GM18870 (cell line): Measurements from ENCODE around the gene PYROXD2.
A peak's percentile ranks its signal among the peaks of the same experiment; 100 is the strongest.
"Not testable (repeated sequence)": the region's sequence is repeated elsewhere in the genome, so short reads cannot be mapped to it uniquely, and the experiment has no call there.

ENCODE experiments used
- ATAC-seq: cut with Tn5 transposase; IDR thresholded peaks from one replicate; pipeline ENCODE4 v1.9.1; 2021; ENCODE audit warnings: moderate library complexity; ENCODE audit not compliant: unreplicated experiment

Gene PYROXD2

DNA sequence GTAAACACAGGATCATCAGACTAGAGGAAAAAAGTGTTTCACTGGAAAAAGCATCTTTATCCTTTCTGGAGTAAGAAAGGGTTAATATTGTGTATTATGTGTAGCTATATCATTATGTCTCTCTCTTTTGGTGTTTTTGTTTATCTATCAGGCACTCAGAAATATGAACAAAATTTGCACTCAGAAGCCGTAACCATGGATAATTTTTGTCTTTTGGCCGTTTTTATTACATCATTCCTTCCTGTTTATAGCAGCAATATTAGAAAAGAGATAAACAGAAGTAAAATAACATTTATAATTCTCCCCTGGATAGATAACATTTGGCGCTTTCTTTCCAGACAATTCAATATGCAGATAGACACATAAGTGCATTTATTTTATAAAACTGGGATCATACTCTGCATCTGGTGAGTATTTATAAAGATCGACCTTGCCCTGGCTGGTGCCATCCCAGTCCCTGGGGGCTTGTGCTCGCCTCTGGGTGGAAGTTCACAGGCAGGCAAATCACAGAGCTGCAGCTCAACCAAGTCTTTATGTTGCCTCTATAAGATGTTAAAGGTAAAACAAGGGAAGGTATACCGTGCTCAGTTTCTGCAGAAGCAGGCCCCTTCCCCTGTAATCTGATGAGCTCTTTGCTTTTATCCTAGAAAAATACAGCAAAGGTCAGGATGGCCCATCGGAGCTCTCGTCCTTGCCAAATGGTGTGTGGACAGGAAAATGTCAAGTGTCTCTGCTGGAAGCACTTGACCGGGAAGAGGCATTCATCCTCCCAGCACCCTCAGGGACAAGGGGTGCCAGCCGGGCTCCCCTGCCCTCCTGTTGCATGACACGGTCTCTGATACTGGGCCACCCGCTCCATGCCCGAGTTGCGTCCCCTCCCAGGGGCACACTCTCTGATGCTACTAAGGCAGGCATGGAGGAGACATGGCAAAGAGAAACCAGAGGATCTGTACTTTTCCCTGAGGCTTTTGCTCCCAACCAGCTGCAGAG is 43.9 kb downstream of the PYROXD2 start:
- no peak for ATAC-seq

DNA sequence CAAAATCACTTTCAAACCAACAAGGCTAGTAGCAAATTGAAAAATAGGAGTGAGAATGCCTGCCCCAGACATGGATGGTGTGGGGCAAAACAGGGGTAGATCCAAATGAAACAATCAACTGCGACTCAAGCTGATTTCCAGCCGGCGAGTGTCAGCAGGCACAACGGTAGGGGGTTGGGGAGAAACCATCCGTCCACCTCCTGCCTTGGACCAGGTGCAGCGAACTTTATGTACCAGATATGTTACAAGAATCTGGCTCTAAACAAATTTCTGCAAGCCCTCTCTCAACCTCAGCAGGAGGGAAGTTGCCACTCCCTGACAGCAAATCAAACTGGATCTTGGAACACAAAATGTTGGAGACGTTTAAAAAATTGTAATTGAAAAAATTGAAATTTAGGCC is 45.2 kb downstream of the PYROXD2 start:
- no peak for ATAC-seq

DNA sequence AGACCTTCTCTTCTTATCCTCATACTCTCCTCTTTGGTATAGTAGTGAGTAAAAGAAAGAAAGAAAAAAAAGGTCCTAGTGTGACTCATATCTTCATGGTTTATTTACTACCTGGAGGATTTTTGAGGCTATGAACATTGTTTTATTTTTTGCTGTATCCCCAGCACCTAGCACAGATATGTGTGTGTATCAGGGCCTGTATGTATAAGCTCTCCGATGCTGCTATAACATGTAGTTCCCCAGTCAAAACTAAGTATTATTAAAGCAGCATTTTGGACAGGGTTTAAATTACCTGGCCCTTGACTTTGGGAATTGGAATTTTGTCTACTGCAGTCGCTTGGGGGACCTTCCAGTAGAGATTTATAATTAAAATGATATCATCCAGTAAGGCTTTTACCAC is 46.3 kb downstream of the PYROXD2 start:
- ATAC-seq: no peak

DNA sequence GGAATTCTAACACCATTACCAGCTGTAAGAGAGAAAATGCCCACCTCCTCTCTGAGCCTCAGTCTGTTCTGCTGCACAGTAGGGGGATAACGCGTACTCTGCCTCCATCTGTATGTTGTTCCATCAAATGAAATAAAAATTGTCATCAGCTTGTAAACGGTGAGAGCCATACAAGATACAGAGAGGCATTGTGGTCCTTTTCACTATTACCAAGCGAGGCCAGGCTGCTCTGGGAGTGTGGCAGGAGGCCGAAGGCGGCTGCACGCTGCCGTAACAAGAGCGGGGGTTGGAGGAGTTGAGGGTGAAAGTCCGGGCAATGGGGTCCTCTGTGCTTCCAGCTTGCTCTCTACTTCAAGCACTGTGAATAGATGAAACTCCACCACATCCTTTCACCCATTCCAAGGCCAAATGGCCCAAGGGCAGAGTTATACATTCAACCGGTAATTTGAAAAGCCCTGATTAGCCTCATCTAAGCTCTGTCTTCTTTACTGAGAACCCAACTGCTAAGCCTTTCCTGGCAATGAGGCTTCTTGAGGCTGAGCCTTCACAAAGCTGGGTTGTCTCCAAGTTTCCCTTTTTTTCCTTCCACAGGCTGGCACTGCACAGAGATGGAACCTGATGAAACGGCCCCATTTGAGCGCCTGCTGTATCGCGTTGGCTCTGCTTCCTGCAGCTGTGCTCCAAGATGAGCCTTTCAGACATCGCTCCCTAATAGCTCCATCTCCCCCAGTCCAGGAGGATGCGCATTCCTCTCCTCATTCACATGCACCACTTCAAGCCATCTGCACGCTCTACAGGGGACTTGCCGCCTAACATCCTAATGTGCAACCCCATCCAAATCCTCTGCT is 47.2 kb downstream of the PYROXD2 start:
- no peak for ATAC-seq

DNA sequence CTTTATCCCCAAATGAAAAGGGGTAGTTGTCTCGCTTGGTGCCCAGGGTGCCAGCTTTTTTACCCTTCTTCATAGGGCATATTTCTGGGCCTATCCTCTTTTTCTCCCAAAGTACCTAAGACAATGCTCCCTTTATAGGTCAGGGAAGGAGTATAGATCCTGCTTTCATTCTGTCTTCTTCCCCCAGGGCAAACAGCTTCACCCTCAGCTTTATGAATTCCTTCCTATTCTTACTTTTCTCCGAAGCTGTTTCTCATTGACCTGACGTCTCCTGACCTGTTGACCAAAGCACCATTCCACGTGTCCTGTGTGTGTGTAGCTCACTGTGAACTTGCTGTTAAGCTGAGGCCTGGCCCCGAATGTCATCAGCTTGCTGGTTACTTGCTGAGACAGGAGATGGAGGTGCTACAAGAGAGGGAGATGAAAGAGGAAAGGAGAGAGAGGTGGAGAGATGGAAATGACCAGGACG is 48.9 kb downstream of the PYROXD2 start:
- ATAC-seq: no peak

DNA sequence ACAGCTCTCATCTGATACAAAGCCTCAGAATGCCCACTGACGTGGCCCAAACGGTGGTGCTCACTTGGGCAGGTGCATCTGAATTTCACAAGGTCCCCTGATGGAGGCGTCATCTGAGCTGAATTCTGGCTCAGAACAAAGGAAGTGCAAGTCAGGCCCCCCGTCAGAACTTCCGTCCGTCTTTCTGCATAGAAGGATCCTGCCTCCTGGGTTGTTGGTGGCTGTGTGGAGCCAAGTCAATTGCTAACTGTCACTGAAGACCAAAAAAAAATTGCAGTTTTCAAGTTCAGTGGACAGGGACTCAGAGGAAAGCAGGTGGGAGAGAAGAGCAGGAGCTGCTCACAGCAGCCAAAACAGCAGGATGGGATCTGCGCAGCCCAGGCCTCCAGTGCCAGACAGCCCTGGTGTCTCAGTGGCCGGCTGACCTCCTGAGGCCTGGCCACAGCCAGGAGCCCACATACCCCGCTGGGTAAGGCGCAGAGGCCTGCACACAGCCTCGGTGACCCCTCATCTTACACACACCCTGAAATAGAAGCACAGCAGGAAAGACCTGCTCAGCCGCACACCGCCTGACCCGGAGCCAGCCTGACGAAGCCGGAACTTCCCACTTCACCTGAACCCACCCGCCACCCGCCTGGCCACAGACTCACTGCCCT is 49.4 kb downstream of the PYROXD2 start:
- no peak for ATAC-seq

DNA sequence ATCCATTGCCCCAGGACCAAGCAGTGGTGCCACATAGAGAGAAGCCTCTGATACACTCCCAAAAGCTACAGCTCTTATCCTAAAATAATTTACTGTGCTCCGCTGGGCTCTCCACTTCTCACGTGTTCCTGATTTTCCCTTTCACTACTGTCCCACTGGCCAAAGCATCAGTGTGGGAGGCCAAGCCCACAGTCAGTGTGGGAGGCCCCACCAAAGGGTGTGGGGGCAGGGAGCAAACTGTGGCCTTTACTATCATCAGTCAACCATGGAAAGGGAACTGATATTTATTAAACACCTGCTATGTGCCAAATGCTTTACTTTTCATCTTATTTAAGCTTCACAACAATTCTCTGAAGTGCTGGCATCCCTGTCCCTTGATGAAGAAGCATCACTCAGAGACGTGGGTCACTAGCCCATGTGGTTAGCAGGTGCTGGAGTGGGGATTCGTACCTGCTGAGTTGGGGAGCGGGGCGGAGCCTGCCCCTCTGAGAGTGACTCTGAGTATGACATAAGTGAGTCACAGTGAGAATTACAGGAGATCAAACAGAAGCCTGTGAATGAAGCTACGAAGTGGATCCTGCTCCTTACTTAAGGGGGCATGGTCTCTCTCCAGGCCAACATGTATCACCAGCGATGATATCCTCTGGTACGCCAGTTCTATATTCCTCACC is 50.4 kb downstream of the PYROXD2 start:
- no peak for ATAC-seq

DNA sequence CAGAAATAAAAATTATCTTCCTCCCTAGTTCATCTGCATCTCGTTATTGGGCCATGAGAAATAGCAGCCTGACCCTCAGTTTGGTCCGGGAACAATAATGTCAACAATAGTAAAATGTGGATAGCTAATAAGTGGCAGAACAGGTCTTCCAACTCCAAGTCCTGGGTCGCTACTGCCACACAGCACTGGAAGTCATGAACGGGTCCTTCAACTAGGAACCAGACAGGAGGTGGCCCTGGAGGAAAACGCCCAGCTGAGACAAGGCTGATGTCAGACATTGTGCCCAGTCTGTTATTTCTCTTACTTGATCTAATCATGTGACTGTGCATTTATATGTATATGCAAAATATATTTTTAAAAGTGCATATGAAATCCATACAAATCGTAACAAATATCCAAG is 51.8 kb downstream of the PYROXD2 start:
- no peak for ATAC-seq

DNA sequence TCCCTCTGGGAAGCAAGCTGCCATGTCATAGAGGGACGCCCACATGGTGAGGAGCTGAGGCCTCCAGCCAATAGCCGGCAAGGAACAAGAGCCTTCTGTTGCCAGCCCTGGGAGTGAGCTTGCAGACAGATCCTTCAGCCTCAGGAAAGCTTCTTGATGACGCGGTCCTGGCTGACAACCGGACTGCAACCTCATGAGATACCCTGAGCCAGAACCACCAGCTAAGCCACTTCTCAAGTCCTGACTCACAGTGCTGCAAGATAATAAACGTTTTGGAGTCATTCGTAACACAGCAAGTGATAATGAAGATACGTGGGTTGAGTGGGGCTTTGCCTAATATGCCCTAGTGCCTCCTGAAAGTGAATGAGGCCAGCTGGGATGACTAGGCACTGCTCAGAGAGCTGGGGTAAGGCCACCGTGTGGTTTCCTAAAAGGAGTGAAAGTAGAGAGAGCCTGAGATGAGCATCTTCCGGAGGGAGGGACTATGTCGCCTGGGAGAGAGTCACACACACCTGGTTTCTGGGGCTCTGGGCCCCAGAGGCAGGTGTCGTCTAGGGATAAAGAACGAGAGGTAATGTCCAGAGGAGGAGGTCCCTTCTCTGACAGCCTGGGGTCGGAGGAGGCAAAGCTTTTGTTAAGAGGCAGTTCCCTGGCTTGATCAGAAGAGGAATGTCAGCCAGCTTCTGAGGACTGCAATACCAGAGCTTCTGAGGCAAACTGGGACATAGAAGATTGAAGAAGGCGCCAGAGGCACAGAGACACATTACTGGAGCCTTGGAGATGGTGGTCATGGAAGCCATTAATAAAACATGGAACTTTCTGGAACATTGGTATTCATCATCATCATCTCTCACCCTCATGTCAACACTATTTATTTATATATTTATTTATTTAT is 53.6 kb downstream of the PYROXD2 start:
- peak; percentile 98 for ATAC-seq

DNA sequence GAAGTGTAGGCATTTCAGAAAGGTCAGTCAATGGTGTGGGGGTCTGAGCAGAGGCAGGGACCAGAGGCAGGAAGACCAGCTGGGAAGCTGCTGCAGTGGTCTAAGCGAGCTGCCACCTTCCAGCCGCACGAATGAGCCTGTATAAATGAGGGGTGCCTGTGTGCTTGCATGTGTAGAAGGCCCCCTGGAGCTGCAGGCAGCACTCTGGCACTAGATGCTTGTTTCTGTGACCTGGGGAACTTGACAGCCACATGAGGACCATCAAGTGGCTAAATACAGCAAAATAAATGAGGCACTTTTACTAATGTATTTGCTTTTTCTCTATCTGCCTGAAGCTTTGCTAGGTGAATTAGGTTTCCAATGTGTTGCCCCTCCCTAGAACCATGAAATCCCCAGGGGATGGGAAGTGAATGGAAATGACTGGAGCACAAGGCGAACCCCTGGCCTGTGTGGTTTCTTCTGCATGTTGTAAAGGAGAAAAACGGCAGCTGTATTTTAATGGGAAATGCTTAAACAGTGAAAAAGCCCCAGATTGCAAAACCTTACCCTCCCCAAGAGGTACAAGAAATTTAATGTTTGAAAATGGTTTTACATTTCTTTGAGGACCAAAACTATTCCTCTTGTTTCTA is 57.7 kb downstream of the PYROXD2 start:
- ATAC-seq: no peak

DNA sequence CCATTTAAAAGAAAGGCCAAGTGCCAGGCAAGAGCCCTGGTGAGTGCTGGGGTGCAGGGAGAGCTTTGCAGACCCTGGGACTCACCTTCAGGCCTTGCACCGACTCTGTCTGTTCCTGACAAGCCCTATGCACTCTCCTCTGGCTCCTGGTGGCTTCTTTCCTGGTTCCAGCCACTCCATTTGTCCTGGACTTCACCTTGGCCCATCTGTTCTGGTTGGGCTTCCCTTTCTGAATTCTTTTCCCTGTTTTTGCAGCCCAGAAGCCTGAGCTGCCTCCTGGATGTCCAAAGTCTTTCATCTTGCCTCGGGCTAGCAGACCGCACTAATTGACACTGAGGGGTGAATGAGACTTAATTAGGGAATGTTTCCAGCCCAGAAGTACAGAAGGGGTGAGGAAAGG is 60.5 kb downstream of the PYROXD2 start:
- no peak for ATAC-seq

DNA sequence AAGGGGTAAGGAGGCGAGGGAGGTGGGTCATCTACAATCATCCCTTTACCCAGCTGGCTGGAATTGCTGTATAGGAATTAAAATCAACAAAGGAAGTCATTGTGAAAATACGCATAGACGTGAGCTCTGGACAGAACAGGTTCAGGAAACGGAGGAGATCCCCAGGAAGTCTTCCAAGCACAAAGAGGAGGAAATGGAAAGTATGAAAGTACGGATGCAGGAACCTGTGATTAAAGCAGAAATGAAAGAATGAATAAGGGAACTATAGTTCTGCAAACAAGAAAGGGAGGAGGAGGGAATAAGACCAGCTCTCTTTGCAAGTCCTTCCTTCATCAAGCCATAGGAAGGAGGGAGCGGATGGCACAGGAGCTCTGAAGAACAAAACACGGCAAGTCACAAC is 61.8 kb downstream of the PYROXD2 start:
- ATAC-seq: no peak

DNA sequence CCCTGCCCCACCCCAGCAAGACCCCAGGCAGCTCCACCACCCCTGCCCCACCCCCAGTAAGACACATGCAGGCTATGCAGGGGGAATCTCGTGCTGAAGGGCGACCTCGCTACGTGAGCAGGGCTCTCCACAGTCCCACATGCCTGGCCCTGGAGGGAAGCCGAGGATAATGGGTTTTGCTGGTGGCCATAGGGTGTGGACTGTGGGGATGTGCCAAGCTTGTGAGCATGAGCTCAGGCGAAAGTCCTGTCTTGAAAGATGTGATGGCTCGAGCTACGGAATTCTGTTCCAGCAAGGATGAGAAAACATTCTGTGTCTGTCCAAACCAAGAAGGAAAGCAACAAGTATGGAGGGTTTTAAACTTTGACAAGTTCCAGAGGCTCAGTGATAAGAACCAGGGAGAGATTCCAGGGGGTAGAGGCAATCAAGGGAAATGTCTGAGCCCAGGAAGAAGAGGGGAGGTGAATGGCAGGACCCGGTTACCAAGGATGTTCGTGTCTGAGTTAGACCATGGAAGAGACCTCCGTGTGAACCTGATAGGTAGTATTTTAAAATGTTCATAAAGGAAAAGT is 63.1 kb downstream of the PYROXD2 start:
- no peak for ATAC-seq

DNA sequence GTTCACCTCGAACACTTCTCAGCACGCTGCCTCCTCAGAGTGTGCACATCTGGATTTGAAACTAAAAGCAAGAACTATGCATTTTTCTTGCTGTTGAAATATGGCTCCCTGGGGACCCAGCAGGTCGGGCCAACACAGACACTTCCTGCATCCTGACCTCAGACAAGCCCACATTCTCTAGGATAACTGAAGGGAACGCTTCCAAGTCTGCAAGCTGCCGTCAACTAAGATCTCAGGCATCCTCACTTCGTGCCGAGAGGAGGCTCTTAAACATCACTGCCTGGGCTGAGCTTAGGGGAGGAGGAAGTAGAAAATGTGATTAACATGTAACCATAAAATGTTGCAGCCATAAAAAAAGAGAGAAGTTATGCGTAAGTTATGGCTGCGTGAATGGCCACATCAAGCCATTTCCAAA is 65.5 kb downstream of the PYROXD2 start:
- ATAC-seq: no peak

DNA sequence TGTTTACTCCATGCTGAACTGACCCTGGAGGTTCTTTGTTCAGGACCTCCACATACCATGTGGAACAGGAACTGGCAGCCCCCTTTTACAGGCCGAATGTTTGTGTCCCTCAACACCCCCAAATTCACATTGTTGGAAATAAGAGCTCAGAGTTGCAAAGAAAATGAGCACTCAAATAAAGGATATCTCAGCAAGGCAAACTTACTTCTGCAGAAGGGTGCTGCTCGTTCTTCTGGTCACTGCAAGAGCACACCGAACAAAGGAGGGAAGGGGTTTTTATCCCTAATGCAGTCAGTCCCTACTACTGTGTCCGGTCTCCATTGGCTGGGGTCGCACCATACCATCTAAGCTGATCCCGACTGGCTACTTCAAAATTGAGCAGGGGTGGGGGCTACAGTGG is 68.1 kb downstream of the PYROXD2 start:
- ATAC-seq: no peak

DNA sequence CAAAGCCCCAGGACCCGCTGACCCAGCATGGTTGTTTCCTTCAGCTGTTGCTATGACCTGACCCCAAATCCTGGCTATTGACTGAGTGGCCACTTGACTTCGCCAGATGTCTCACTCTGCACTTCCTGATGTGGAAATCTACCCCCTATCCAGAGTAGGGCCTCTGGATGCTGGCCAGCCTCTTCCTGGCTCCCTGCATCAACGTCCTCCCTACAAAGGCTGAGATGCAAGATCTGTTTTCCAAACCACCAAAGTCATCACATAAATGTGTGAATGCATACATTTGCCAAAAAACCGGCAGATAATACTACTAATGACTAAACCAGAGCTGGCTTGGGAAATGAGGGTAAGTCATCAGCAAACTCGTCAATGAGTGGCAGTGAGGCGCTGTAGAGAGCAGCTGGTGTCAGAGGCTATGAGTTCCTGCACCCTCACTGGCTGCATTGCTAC is 70.4 kb downstream of the PYROXD2 start:
- no peak for ATAC-seq

DNA sequence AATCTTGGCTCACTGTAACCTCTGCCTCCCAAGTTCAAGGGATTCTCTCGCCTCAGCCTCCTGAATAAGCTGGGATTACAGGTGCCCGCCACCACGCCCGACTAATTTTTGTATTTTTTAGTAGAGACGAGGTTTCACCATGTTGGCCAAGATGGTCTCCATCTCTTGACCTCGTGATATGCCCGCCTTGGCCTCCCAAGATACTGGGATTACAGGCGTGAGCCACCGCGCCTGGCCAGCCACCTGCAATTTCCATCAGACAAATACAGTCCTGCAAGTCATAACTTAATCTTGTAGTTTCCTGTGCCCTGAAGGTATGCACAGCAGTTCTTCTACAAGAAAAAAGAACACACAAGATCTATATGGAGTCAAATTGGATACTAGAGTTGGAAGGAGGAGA is 73.3 kb downstream of the PYROXD2 start:
- not testable (repeated sequence) for ATAC-seq

DNA sequence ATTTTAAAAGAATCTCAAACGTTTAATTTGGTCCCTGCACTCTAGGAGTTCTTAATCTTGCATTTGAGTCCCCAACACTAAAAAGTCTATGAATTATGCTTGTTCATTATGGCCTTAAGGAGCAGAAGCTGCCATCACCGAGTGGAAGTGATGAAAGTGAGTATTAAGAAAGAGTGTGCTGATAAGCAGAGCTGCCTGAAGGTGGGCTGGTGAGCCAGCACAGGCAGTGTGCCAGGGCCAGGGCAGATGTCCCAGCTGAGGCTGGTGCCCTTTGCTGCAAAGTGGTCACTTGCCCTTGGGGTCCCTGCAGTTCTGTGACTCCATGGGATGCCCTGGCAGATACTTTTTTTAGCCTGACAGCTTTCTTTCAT is 74.1 kb downstream of the PYROXD2 start:
- ATAC-seq: no peak
